Fibroblast of skin of left biceps (primary cell): ENCODE data around the gene CLVS2.

Experiments
- DNase-seq, 2 experiments: peaks; one replicate each; pipeline ENCODE4 v3.0.0-alpha.2; 2013; ENCODE audit warnings: low read depth in 2 of 2

The CLVS2 gene, protein sequence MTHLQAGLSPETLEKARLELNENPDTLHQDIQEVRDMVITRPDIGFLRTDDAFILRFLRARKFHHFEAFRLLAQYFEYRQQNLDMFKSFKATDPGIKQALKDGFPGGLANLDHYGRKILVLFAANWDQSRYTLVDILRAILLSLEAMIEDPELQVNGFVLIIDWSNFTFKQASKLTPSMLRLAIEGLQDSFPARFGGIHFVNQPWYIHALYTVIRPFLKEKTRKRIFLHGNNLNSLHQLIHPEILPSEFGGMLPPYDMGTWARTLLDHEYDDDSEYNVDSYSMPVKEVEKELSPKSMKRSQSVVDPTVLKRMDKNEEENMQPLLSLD

GRCh38 chr6:122995921-122996793, at the start of gene CLVS2:
Gene CLVS2, plus strand, starts transcription at chr6:122996235. Its CDS starts 1,543 bp downstream, at chr6:122997778.
- DNase-seq, result no peak

DNA sequence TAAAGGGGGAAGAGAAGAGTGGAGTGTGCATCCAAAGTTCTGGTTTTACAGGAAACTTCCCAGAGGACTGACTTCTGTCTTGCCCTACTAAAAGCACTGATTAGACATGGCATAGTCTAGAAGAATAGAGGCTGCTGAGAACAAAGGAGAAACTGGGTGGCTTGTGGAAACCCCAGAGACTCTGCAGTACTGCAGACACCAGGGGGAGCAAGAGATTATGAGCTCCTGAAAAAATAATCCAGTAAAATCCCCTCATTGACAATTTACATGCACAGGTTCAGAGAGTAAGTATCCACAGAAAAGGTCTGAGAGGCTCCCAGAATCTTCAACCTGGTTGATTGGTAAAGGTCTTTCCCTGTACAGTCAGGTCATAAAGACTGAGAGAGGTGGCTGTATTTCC, 48.7 kb upstream of the CLVS2 start:
- no peak for DNase-seq

DNA sequence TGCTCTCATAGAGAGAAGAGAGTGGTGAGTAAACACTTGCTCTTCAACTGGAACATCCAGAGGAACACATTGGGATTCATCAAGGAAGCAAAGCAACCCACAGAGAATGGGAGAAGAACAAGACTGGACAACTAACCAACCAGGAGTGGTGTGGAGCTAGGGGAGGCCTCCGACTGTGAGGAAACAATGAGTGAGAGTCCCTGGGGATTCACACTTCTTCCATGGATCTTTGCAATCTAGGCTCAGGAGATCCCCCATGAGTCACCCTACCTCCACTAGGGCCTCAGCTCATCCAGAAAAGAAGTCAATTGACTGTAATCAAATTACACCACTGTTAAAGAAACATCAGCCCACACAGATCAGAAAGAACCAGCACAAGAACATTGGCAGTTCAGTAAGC, 42.3 kb upstream of the CLVS2 start:
- DNase-seq, result no peak

DNA sequence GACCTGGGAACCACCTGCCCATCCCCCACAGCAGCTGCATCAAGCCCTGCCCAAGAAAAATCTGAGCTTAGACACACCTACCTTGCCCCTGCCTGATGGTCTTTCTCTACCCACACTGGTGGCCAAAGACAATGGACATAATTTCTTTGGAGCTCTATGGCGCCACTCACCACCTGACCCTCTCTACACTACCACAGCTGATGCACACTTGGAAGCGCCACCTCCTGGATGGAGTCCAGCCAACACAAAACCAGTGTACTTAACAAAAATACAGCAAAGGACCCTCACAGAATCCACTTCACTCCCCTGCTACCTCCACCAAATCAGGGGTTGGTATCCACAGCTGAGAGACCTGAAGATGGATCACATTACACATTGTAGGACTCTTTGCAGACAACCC, 39.7 kb upstream of the CLVS2 start:
- DNase-seq, result no peak

- DNase-seq, result no peak
Measured at GRCh38 chr6:122962000-122962624, 33.9 kb upstream of the CLVS2 start.

DNA sequence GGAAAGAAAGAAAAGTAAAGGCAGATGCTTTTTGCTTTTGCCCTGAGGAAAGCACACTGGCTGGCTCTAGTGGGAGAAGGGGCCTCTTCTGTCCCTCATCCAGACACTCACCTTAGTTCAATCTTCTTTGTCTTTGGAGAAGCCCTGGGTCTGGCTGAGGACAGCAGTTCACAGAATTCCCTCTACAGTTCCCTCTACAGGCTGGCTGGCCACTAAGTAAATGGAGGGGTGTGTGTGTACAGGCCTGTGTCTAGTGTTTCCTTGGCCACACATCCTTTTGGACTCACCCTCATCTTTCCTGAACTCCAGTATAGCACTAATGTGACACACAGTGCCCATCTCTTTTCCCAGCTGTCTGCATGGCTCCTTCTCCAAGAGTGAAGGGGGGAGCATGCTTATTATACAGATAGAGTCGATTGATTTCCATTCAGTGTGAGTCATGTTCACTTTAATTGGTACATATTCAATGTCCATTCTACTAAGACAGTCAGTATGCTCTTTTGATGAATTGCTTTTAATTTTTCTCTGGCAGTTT, 26.0 kb upstream of the CLVS2 start:
- DNase-seq, result no peak

DNA sequence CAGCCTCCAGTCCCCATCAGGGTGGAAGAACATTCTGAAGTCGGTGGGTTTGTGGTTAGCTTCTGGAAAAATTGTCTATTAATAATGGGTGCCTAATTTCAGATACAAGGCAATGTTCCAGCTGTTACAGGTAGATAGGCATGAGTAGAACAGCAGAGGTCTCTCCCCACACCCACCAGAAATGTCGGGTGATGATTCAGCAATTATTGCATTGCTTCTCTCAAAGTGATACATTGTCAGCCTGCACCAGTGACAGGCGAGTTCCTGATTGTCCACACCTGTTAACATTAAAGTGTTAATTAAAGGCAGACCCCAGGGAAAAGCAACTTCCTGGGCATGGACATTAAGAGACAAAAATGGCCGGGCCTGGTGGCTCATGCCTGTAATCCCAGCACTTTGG, 18.9 kb upstream of the CLVS2 start:
- no peak for DNase-seq

GRCh38 chr6:122984393-122984792, 11.6 kb upstream of the CLVS2 start:
- DNase-seq, result no peak

DNA sequence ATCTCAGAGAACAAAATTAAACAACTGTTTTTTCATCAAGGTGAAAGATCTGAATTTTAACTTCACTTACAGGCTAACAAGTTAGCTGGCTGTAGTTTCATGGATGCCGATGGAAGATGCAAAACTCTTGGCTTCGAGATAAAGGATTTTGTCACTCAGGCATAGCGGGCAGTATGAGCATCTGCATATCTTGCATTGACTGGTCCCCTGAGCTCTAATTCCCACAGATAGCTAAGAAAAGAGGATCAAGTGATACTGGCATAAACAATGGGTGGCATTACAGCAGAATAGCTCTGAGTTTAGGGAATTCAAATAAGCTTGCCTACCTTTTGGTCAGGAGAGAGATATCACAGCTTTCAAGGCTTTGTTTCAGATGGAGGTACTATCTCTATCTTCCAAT, 1.8 kb upstream of the CLVS2 start:
- no peak for DNase-seq

DNA sequence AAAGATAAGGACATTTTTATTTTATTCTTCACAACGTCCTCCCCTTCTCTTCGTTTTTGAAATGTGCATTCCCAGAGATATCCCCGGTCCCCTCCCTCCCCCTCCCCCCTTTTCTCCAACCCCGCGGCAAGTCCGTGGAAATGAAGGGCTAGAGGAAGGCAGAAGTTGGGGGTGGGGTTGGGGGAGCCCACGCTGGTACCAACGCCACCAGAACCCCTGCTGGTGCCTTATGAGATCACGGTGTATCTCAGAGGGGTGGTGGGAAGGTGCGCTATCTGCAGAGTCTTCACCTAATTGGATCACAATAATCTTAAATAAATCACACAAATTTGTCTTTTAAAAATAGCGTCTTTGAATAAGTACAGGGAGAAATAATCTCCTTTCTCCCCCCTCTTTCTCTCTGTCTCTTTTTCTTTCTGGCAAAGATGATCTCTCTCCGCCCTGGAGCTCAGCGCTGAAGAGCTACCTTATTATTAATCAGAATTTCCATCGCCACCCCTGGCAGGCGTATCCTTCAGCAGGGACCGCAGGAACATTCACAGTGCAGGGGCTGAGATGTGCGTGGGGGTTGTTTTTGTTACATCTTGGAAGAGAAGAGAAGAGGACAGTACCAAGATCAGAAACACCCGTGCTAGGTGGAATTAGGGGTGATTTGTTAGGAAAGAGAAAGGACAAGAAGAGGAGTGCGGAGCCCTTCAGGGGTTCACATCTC, 915 bp downstream of the CLVS2 start:
- DNase-seq, result no peak

GRCh38 chr6:122997541-122998150, 1.6 kb downstream of the CLVS2 start:
- no peak for DNase-seq

- DNase-seq, result no peak
Measured at GRCh38 chr6:122998403-122998975, 2.5 kb downstream of the CLVS2 start.

GRCh38 chr6:123000244-123000770, 4.3 kb downstream of the CLVS2 start:
- no peak for DNase-seq

GRCh38 chr6:123001540-123001939, 5.5 kb downstream of the CLVS2 start:
- no peak for DNase-seq

GRCh38 chr6:123007885-123008284, 11.8 kb downstream of the CLVS2 start:
- no peak for DNase-seq

DNA sequence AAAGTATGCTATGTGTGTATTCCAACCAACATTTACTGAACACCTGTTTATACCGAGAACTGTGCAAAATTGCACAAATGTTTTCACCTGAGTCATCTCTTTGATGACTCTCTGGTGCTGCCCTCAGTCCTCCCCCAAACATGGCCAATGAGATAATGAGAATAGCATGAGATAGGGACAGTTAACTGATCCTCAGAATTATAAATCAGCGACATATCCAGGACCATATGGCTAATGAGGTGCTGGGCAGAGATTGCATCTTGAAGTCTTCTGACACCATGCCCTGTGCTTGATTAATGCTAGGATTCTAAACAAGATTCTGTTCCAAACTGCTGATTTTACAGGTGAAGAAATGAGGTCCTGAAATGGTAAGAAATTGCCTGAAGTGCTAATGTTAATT, 13.0 kb downstream of the CLVS2 start:
- DNase-seq, result no peak

GRCh38 chr6:123014835-123015234, 18.8 kb downstream of the CLVS2 start:
- DNase-seq, result no peak

DNA sequence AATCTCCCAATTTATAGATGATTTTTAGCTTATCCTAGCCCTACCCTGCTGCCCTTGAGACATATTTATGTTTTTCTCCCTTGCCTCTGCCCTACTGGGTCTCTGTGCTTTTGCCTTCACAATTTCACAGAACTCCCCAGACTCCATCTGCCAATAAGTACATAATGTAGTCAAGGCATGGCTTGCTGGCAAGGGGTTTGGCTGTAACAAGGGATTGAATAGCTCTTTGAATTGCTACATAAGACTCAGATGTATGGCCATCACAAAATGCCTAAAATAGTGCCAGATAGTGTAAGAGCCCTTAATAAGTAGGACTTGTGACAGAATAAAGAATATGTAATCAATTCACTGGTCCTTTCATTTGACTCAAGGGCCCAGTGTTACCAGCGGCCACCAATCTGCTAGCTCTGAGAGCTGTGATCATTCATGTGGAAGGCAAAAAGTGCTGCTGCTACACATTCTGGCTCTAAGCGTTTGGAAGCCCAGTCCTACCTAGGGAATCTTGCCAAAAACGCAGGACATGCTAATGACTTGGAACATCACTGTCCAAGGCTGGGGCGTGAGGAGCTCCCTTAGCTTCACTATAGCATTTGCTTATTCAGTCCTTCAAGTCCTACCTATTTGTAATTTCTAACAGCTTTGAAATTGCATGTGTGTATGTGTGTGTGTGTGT, 20.5 kb downstream of the CLVS2 start:
- no peak for DNase-seq

DNA sequence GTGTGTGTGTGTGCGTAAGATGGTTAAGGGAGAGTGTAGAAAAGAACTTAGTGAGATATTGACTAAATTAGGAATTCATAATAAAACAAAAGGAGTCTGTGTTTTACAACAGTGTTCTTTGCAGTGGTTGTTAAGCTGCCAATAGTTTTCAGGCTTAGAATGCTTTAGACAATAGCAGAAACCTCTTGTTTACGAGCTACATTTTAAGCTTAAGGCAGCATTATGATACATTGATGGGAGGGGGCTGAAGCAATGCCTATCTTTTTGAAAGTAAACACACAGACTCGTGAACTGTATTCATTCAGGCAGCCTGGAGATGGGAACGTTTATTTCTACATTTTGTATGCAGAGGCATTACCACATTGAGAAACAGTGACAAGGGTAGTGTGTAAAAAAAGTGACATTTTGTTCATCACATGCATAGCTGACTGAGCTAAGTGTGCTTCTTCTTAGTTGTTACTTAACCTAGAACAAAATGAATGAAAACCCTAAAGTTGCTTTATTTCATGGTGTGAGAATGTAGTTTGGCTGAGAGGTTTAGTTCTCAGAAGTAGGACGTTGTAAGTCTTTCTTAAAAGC, 21.2 kb downstream of the CLVS2 start:
- DNase-seq, result no peak

DNA sequence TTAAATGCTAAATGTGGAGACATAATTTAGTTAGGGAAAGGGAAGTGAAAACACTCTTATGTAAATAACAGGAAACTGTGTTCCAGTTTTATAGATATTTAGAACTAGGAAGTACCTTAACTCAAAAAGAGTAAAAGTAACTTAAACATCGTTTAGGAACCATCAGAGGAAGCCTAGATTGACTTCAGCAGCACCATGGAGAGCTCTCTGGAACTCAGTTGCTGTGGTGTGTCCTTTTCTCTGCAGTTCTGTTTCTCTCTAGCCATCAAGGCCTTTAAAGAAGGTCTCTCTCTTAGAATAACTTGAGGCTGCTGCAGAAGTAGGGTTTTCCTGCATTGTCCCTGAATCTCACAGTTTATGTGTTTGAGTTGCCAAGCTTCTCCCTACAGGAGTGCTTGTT, 26.9 kb downstream of the CLVS2 start:
- no peak for DNase-seq
